HG03354 (cell line): ENCODE results near the gene ZMIZ1.

Source experiments
- ATAC-seq: cut with Tn5 transposase; IDR thresholded peaks from one replicate; pipeline ENCODE4 v1.9.1; 2021; ENCODE audit warnings: mild to moderate bottlenecking; ENCODE audit not compliant: unreplicated experiment, poor library complexity, severe bottlenecking

The ZMIZ1 gene

DNA sequence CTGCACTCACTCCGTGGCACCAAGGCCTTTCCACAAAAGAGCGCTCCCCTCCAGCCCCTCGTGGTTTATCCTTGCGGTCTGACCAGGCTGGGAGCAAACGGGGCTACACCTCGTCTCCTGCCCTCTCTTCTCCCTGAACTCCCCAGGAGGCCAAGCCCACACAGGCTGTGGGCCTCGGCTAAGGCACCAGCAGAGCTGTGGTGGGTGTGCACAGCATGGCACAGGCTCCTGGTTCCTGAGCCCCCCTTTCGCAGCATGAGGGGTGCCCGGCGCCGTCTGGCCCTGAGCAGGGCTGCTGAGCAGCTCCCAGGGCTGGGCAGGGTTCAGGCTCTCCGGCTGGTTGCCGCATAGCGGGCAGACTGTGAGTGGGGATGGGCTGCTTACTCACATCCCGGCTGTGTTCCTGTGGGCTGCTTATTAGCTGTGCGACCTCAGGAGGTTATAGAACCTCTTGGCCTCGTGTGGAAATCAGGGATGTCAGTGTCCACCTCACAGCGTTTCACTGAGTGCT is 90.4 kb downstream of the ZMIZ1 start:
- ATAC-seq, result no peak

DNA sequence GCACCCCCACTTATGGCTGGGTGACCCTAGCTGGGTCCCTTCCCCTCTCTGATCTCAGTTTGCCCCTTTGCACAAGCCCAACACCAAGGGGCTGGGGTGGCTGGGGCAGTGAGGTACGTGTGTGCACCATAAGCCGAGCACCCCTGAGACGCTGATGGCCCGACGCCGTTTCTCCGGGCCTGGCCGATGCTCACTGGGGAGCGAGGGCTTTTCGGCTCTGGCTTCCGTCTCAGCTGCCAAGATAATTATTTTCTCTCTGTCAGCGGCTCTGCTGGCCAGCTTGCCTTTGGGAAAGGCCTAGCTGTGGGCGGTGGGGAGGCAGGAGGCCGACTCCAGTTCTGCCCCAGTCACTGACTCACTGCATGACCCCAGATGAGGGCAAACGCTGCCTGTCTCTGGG is 91.0 kb downstream of the ZMIZ1 start:
- ATAC-seq, result no peak

DNA sequence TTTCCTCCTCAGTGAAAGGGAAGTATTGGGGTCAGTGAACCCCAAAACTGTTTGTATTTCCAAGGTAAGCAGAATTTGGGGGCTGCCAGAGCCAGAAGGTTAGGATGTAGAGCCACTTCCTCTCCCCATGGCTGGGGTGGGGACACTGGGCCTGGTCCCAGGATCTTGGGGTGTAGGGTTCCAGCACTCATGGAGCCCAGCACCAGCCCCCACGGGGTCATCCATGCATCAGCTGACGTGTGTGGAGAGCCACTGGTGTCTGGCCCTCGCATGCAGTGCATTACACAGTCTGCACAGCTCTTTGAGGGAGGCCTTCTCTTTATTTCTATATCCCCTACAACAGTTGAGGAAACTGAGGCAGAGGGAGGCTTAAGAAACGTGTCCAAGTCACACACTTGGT is 91.4 kb downstream of the ZMIZ1 start:
- no peak for ATAC-seq

DNA sequence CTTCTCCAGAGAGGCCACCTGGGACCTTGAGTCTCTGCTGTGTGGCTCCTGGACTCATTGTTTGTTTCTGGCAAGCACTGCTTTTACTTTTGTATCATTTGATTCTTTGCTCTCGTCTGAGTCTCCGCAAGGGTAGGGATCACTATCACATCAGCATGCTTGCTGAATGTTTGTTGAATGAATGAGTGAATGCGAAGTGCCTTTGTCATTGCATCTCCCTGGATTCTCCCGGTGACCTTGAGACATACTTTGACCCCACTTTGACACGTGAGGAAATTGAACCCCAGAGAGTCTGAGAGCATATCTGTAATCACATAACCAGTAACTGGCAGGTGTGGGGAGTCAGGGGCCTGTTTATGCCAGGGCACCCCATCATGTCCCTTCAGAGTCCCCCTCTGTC is 92.8 kb downstream of the ZMIZ1 start:
- no peak for ATAC-seq

DNA sequence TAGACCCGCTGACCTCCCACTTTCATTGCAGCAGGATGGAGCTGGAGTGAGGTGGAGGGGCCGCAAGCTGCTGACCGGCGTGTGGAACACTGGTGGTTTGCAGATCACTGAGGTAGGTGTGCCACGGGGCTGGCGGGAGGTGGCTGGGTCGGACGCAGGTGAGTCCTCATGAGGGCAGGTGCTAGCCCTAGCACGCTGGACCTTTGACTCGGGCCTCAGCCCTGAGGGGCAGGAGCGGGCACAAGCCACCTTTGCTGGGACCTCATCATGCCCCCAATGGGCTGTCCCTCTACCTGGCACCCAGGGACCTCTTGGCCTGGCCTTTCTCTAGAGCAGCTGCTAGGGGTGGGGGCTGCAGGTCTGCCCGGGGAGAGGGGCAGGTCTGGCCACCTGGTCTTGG is 93.3 kb downstream of the ZMIZ1 start:
- no peak for ATAC-seq

DNA sequence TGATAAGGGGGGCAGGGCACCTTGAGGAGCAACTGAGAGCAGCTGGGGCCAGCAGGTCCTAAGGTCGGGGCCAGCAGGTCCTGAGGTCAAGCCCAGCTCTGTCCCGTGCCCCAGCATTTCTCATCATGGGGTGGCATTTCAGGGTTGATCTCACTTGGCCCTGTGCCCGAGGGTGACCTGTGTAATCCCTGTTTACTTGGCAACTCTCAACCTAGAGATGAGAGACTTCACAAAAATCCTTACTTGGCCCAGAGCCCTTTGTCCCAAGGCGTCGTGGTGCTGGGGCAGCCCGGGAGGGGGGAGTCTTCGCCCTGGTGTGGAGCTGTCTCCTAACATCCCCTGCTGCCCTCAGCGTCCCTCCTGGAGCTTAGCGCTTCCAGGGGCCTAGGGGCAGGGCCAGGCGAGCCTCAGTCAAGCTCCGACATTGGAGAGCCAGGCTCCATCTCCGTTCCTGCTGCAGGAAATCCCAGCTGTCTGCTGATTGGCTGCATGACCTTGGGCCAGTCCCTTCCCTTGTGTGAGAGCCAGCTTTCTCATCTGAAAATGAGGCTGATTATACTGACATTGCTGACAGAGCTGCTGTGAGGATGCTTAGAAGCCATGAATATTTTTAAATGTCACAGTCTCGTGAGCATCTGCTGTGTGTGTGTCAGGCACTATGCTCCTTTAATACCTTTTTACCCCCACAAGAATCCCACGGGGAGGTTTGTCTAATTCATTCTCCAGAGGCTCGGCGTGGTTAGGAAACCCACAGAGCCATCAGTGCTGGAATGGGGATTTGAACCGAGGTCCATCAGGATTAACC is 94.3 kb downstream of the ZMIZ1 start:
- ATAC-seq, result no peak

DNA sequence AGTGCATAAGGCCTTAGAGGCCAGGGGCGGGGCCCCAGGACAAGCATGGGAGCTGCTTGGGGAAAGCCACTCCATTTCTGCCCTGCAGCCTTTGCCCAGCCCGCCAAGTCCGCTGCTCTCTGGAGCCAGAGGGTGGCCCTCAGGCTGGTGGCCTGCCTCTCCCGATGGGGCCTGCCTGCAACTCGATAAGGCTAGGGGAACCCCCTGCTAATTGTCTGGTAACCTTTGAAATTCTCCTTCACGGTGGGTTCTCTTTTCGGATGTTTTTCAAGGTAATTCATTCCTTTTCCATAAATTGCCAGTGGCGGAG is 94.9 kb downstream of the ZMIZ1 start:
- ATAC-seq, result no peak

DNA sequence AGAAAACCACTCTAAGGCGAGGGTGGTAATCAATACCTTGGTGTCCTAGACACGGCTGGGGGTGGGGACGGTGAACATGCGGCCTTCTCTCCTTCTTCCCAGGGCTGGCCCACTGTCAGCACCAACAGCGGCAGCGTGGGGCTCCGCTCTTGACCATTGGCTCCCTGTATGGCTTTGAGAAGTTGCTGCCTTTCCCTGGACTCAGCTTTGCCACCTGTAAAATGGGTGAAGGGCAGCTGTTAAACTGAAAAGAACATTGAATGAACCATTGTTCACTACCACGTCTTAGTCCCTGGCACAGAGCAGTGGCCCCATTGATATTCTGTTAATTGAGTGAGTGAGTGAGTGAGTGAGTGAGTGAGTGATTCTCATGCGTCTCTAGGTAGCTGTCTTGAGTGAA is 95.3 kb downstream of the ZMIZ1 start:
- no peak for ATAC-seq

DNA sequence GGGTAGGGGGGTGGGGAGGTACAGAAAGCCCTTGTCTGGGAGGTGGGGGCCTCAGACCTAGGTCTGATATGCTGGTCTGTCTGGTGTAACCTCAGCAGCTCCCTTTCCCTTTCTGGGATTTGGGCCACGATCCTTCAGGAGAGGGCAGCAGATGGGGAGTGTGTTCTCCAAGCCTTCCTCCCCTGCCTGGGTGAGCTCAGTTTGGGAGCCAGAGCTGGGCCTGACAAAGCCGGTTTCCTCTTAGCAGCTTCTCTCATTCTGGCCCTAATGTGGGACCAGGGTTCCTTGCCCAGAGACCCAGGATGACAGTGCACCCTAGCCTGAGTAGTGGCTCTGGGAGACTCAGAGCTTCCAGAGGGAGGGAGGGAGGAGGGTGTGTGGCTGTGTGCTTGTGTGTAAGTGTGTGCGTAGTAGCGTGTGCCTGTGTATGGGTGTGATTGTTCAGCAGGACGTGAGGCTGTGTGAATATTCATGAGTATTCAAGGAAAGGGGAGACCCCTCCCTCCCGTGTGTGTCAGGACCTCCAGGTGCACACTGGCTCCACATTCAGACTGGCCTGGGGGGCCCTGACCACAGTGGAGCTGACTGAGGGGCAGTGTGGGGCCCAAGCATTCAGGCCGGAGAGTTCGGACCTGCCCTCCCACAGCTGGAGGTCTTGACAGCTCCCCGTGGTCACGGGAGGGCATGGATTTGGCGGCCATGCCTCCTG is 96.5 kb downstream of the ZMIZ1 start:
- no peak for ATAC-seq

DNA sequence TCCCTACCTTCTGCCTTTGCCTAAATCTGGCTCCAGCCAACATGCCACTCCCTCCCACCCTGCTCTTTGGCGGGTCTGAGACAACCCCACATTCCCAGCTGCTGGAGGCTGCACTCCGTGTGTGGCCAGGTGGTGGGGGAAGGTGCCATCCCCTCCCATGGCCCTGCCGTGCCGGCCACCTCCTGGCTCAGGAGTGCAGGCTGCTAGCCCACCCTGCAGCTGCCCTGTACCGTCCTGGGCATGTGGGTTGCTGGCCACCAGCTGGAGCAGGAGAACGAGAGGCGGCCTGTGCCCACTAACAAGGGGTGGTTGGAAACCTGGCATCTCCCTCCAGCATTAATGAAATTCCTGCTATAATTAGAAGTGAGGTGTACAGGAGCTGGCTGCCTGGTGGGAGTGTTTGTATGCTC is 97.6 kb downstream of the ZMIZ1 start:
- ATAC-seq, result no peak

DNA sequence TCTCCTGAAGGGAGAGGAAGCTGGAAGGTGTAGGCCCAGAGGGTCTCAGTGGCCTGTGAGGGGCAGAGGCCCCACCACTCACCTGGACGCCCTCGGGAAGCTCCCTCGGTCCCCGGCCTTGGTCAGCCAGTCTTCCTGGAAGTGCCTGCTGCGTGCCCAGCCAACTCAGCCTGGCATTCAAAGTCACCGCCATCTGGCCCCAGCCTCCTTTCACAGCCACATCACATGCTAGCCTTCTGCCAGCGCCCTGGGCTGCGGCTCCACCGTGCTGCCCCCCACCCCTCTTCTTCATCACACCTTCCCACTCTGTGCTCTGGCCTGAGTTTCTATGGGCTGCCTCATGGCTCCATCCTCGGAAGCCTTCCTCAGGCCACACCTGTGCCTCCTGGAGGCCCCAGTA is 98.0 kb downstream of the ZMIZ1 start:
- ATAC-seq, result no peak

DNA sequence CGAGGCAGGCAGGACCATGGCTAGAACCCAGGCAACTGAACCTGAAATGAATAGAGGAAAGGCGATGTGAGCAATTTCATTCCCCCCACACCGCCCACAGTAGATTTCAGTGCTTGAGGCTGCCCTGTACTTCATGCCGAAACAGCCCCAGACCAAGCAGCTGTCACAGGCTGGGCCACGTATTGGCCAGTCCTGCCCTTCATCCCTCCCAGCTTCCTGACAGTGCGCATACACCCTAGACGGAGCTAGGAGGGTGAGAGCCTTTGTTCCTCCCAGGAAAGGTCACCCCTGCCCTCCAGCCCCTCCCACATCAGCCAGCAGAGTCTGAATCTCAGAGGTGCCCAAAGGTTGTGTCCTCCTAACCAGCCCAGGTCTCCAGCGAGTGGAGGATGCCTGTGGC is 98.8 kb downstream of the ZMIZ1 start:
- no peak for ATAC-seq

DNA sequence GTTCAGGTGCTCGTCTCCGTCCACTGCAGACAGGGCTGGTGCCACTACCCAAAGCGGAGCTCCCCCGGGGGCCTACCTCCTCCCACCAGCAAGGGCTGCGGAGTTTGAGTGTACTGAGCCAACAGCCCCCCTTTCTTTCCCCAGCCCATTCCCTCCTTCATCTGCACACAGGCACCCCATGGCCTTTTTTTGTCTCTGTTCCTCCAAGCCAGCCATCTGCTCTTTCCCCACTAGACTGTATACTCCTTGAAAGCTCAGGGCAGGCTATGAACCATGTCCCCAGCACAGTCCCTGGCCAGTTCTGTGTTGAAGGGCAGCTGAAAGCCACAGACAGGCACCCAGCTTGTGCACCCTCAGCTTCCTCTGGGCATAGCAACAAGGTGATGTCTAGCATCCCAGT is 99.4 kb downstream of the ZMIZ1 start:
- ATAC-seq, result no peak

DNA sequence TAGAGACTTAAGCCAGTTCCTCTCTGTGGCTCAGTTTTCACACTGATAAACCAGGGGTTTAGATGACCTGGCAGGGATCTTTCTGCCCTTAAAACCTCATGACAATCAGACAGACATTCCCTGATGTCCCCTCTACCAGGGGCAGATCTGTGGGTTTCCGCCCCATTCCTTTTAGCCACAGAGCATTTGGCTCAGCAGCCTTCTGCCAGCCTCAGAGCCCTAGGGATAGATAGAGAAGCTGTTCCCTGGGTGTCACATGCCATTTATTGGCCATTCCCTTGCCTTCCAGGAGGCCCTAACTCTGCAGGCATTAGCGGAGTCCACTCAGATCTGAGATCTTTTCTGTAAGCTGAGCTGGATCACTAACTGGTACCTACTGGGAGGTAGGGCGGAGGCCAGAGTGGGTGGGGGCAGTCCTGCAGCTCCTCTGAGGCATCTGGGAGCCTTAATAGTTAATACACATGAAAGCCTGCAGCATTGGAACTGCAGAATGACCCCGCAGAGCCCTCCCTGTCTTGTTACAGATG is 101.5 kb downstream of the ZMIZ1 start:
- ATAC-seq, result no peak

DNA sequence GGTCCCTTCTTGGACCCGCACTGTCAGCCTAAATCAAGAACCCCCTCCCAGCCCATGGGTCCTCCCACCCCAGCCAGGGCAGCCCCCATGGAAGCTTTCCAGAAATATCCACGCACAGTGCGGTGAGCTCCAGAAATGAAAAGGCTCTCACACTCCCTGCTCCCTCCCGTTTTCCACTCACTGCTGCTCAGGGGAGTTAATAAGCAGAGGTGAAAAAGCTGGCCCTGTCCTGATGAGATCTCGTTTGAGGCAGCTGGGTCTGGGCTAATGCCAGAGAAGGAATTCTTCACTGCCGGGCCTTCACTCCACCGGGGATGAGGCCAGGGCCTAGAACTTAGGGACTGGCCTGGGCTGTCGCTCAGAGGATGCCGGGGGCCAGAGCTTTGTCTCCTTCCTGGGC is 102.2 kb downstream of the ZMIZ1 start:
- ATAC-seq, result no peak

DNA sequence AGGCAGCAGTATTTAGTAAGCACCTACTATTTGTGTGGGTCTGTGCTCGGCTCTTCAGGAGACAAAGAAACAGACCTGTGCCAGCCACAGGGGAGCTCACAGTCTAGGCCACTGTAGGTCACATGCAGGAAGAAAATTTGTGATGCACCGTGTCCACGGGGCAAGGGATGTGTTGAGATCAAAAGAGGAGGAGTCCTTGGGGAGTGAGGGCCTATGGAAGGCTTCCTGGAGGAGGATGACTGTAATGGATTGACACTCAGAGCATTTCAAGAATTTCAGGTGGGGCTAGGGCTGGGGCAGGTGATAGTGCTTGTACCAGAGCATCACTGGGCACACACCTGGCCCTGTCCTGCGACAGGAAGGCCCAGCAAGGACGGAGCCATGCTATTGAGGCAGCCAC is 102.7 kb downstream of the ZMIZ1 start:
- no peak for ATAC-seq

DNA sequence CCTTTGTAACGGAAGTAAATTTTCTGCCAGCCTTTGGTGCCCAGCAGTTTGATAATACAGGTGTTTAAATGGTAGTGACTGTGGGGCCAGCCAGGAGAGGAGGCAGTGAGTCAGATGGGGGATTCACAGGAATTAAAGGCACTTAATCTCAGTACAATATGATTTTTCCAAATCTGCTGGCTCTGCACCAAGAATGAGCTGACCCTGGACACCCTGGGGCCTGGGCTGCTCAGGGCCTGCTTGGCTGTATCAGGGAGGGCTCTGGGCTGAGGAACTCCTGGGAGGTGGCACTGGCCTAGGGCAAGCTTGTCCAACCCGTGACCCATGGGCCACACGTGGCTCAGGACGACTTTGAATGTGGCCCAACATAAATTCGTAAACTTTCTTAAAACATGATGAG is 104.1 kb downstream of the ZMIZ1 start:
- ATAC-seq, result no peak

DNA sequence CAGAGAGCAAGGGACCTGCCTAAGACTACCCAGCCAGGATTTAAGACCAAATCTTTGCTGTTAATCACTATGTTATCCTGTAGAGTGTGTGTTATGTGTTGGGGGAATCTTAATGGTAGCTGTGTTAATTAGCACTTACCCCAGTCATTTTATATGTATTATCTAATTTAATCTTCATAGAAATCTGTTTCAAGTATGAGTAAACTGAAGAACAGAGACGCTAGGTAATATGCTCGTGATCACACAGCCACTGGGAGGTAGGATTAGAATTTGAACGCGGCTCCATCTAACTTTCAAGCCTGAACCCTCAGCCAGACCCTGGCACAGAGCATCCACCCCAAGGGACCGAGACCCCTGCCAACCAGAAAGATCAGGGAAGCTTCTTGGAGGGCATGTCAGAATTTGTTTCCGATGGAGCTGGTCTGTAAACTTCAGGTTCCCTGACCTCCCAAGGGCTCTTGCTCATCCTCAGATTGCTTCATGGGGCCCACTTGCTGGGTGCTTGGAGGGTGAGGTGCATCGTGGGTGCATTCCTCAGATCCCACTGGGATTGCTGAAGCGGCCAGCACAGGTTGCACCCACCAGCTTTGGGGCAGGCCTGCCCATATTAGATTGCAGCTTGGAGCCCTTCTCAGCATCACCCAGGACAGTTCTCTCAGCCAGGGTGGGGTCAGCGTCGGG is 105.0 kb downstream of the ZMIZ1 start:
- no peak for ATAC-seq

DNA sequence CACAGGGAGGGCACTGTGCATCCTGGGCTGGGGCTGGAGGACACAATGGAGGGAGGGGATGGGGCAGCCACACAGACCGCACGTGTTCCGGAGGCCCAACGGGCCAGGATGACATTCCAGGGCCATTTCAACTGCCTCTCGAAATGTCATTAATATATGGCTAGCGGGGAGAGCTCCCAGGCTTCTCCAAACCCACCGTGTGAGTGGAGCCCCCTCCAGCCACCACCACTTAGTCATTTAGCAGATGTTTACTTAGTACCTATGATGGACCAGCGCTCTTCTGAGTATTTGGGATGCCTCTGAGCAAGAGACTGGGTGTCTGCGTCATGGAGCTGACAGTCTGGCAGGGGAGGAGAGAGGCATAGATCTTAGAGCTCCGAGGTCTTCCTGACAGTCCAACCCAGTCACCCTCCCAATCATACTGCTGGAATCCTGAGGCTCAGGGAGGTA is 107.3 kb downstream of the ZMIZ1 start:
- ATAC-seq, result no peak

DNA sequence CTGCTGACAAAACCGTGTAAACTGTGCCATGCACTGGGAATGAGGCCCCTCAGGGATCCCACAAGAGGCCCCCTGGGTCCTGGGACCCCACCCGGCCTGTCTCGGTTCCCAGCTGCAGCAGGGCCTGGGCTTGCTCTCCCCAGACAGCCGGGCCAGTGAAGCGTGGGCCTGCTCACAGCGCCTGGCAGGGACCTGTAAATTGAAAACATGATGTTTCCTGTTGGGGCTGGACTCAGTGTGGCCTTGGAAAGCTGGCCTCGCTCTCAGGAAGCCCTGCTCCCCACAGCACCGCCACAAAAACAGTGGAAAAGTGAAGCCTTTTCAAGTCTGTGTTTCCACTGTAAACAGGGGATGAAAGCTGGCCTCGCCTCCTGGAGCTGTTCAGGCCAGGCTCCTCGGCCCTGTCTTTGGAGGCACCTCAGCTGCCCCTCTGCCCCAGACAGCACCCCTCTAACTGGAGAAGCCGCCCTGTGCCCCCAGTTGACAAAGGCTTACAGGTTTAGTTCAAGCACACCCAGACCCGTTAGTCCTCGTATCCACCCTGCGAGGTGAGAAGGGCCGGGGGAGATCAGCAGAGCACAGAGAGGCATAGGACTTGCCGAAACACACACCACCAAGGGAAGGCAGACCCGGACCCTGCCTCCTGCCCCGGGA is 108.3 kb downstream of the ZMIZ1 start:
- ATAC-seq, result no peak
